PC-9 (cell line): ENCODE data around the gene PPM1H. TPM values are rescaled to one million over a fixed set of nuclear protein-coding genes. Genes with fewer than 3 reads are reported as not detected.

ENCODE experiments used
- BruUV-seq: library from RNA; stranded (reverse); fragments of 400-500 nt; replicated peaks from 2 replicates; lab custom pipeline; 2021; lab: Mats Ljungman, UMichigan
- CTCF ChIA-PET: fragments of 300-600 bp; sonication (Branson Sonifier 250); formaldehyde crosslinking; loops from one replicate; lab custom pipeline; 2022; ENCODE audit warnings: antibody characterized with exemption; lab: Charles Lee
- POLR2A ChIA-PET: fragments of 300-600 bp; sonication (Branson Sonifier 250); formaldehyde crosslinking; loops from one replicate; lab custom pipeline; 2022; ENCODE audit warnings: antibody characterized with exemption; ENCODE audit not compliant: unreplicated experiment; lab: Charles Lee
- DNase-seq, 2 experiments: peaks; one replicate each; pipeline versions ENCODE4 v3.0.0 to v3.0.0-alpha.2; 2015 to 2022; ENCODE audit warnings: mixed read lengths in 1 of 2
- H2AFZ ChIP-seq: fragments of 200-600 bp; sonication (generic); 2 replicates; pipeline ENCODE4 v1.8.1; 2017; ENCODE audit warnings: antibody characterized with exemption
- H3F3A ChIP-seq: fragments of 200-600 bp; sonication (generic); 2 replicates; pipeline ENCODE4 v1.8.1; 2017; ENCODE audit warnings: antibody characterized with exemption, mild to moderate bottlenecking, low read depth; ENCODE audit not compliant: insufficient read depth
- H3K27ac ChIP-seq: fragments of 200-600 bp; sonication (generic); 2 replicates; pipeline ENCODE4 v1.6.1; 2016; ENCODE audit warnings: mixed run types
- H3K27me3 ChIP-seq: fragments of 200-600 bp; sonication (generic); 2 replicates; pipeline ENCODE4 v1.6.1; 2016; ENCODE audit warnings: low read depth, mixed run types; ENCODE audit not compliant: insufficient read depth
- H3K36me3 ChIP-seq: fragments of 200-600 bp; sonication (generic); 2 replicates; pipeline ENCODE4 v1.6.1; 2016; ENCODE audit warnings: low read depth, mixed run types
- H3K4me1 ChIP-seq: fragments of 200-600 bp; sonication (generic); replicated peaks from 2 replicates; pipeline ENCODE4 v1.6.1; 2016; ENCODE audit warnings: mixed run types; ENCODE audit not compliant: insufficient read depth
- H3K4me2 ChIP-seq: fragments of 200-600 bp; sonication (generic); 2 replicates; pipeline ENCODE4 v1.6.1; 2017; ENCODE audit warnings: mixed run types
- H3K4me3 ChIP-seq: fragments of 200-600 bp; sonication (generic); 2 replicates; pipeline ENCODE4 v1.6.1; 2016; ENCODE audit warnings: mixed run types
- H3K79me2 ChIP-seq: fragments of 200-600 bp; sonication (generic); 2 replicates; pipeline ENCODE4 v1.6.1; 2017; ENCODE audit warnings: low read depth, mixed run types
- H3K9me2 ChIP-seq: fragments of 200-600 bp; sonication (generic); 2 replicates; pipeline ENCODE4 v1.8.1; 2017; ENCODE audit warnings: mild to moderate bottlenecking; ENCODE audit not compliant: insufficient read depth
- H3K9me3 ChIP-seq: fragments of 200-600 bp; sonication (generic); 2 replicates; pipeline ENCODE4 v1.8.1; 2016; ENCODE audit warnings: low read depth; ENCODE audit not compliant: insufficient read depth
- H4K20me1 ChIP-seq: fragments of 200-600 bp; sonication (generic); 2 replicates; pipeline ENCODE4 v1.8.1; 2017; ENCODE audit not compliant: insufficient read depth
- CTCF ChIP-seq: fragments of 200-600 bp; sonication (generic); conservative IDR thresholded peaks from 2 replicates; pipeline ENCODE4 v1.6.1; 2017; ENCODE audit warnings: mixed run types, antibody characterized with exemption, mild to moderate bottlenecking, moderate library complexity
- EZH2 ChIP-seq: fragments of 200-600 bp; sonication (generic); IDR thresholded peaks from 2 replicates; pipeline ENCODE4 v1.8.0; 2017; ENCODE audit warnings: antibody characterized with exemption, low read depth
- intact Hi-C: fragments of 100-400 bp; cut with micrococcal nuclease; formaldehyde crosslinking; loops from one replicate; pipeline ENCODE4 v1.10.0; 2022; ENCODE audit not compliant: unreplicated experiment
- total RNA-seq: library from RNA; stranded (reverse); gene quantifications from 2 replicates; pipeline ENCODE4 v1.2.3, GENCODE V29; 2021

The PPM1H gene
- total RNA-seq, 1 experiment from 2014 or later = 11.4 TPM

GRCh38 chr12:62701492-62701891, 233.5 kb downstream of the PPM1H start:
- intact Hi-C loops = no loop called here
- DNase-seq = no peak
- no peak overlapping the region for H2AFZ ChIP-seq
- no peak for TF ChIP-seq CTCF
- TF ChIP-seq EZH2 = no peak
- CTCF ChIA-PET = no interaction called here
- H3K9me3 ChIP-seq = no peaks in the 10 kb centered on the region
- no peak overlapping the region for H3K4me3 ChIP-seq
- peaks cover 18% of the 10 kb centered on the region for H3F3A ChIP-seq
- no peak overlapping the region for H3K4me2 ChIP-seq
- BruUV-seq = no TSS peak
- POLR2A ChIA-PET = no interaction called here
- H3K27ac ChIP-seq = no peak overlapping the region
- no peaks in the 10 kb centered on the region for H3K36me3 ChIP-seq
- H3K9me2 ChIP-seq = no peaks in the 10 kb centered on the region
- no peaks in the 10 kb centered on the region for H4K20me1 ChIP-seq
- no peaks in the 10 kb centered on the region for H3K79me2 ChIP-seq
- H3K4me1 ChIP-seq = peaks cover 40% of the 10 kb centered on the region
- no peaks in the 10 kb centered on the region for H3K27me3 ChIP-seq

GRCh38 chr12:62700091-62700880, 234.7 kb downstream of the PPM1H start:
- no peaks in the 10 kb centered on the region for H3K79me2 ChIP-seq
- H3K4me2 ChIP-seq = no peak overlapping the region
- peaks cover 40% of the 10 kb centered on the region for H3K4me1 ChIP-seq
- BruUV-seq = no TSS peak
- no peak for DNase-seq
- H3K27ac ChIP-seq = no peak overlapping the region
- H4K20me1 ChIP-seq = no peaks in the 10 kb centered on the region
- CTCF ChIA-PET = no interaction called here
- H3K9me3 ChIP-seq = no peaks in the 10 kb centered on the region
- H2AFZ ChIP-seq = no peak overlapping the region
- no peaks in the 10 kb centered on the region for H3K36me3 ChIP-seq
- H3K27me3 ChIP-seq = no peaks in the 10 kb centered on the region
- TF ChIP-seq CTCF (no peak), EZH2 (no peak)
- H3F3A ChIP-seq = peaks cover 18% of the 10 kb centered on the region
- POLR2A ChIA-PET = no interaction called here
- intact Hi-C loops = no loop called here
- H3K4me3 ChIP-seq = no peak overlapping the region
- no peaks in the 10 kb centered on the region for H3K9me2 ChIP-seq

- no TSS peak for BruUV-seq
- H3K4me2 ChIP-seq = no peak overlapping the region
- POLR2A ChIA-PET = interaction anchor here (0.7 kb wide), 1 partner anchor 96 kb away, joined by 4 read pairs; no protein-coding TSS in a partner anchor
These were observed 236.2 kb downstream of the PPM1H start for GRCh38 chr12:62698701-62699101.

More at GRCh38 chr12:62698701-62699101, 236.2 kb downstream of the PPM1H start:
- Histone ChIP-seq H3K4me1 (peaks cover 35% of the 10 kb centered on the region), H2AFZ (no peak overlapping the region), H3K36me3 (no peaks in the 10 kb centered on the region), H3K4me3 (no peak overlapping the region), H3K27ac (no peak overlapping the region), H3K27me3 (no peaks in the 10 kb centered on the region), H4K20me1 (no peaks in the 10 kb centered on the region), H3K9me2 (no peaks in the 10 kb centered on the region), H3K9me3 (no peaks in the 10 kb centered on the region), H3F3A (peaks cover 16% of the 10 kb centered on the region), H3K79me2 (no peaks in the 10 kb centered on the region)
- no peak for DNase-seq
- no peak for TF ChIP-seq EZH2
- TF ChIP-seq CTCF = no peak
- intact Hi-C loops = no loop called here
- CTCF ChIA-PET = interaction anchor here (0.6 kb wide), 1 partner anchor 319 kb away, joined by 3 read pairs; no protein-coding TSS in a partner anchor
